HG03520 (cell line): ENCODE measurements around the gene PPIE.

Source experiments
- ATAC-seq: cut with Tn5 transposase; IDR thresholded peaks from one replicate; pipeline ENCODE4 v1.9.1; 2021; ENCODE audit warnings: mild to moderate bottlenecking, moderate library complexity; ENCODE audit not compliant: unreplicated experiment

The PPIE gene

DNA sequence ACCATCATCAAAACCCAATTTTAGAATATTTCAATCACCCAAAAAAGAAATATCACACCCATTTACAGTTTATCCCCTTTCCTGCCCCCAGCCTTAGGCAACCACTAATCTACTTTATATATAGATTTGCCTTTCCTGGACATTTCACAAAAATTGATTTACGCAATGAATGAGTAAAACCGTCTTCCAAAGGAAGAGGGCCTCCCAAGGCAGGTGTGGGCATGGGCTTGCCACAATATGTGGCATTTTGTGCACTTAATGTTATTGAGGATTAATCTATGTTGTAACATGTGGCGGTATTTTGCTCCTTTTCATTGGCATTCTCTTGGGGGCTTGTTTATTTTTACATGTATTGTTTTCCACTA is 61.8 kb downstream of the PPIE start:
- no peak for ATAC-seq

DNA sequence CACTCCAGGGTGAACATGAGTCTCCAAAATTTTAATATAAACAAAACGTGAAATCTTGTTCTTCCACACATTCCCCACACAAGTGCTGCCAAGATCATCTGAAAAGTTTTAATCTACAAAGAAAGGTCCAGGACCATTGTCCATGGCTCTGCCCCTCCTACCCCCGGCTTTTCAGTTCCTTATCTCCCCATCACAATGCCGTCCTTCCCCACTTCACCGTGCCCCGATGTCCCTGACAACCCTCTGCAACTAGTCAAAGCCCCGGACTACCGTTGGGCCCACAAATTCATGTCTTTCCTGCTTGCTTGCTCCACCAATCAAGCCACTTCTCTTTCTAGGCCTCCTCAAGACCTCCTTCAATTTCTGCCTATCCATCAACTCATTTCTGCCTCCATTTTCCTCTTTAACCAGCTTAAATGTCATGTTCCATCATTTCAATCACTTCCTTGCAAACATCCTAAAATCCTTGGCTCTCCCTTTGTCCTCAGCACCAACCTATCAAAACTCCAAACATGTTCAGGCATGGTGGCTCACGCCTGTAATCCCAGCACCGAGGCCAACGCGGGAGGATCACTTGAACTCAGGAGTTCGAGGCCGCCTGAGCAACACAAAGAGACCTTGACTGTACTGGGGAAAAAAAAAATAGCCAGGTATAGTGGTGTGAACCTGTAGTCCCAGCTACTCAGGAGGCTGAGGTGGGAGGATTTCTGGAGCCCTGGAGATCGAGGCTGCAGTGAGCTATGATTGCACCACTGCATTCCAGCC is 64.0 kb downstream of the PPIE start:
- no peak for ATAC-seq

DNA sequence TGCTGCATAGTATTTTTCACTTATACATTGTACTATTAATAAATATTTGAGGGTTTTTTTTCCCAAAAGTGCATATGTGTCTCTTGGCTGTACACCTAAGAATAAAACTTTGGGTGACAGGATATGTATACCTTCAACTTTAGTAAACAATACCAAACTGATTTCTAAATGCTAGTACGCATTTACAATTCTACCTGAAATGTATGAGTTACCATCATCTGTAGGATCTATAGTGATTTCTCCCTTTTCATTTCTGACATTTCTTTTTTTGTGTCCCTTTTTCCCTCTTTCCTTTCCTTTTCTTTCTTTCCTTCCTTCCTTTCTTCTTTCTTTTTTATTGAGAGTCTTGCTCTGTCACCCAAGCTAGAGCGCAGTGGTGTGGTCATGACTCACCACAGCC is 66.7 kb downstream of the PPIE start:
- no peak for ATAC-seq

DNA sequence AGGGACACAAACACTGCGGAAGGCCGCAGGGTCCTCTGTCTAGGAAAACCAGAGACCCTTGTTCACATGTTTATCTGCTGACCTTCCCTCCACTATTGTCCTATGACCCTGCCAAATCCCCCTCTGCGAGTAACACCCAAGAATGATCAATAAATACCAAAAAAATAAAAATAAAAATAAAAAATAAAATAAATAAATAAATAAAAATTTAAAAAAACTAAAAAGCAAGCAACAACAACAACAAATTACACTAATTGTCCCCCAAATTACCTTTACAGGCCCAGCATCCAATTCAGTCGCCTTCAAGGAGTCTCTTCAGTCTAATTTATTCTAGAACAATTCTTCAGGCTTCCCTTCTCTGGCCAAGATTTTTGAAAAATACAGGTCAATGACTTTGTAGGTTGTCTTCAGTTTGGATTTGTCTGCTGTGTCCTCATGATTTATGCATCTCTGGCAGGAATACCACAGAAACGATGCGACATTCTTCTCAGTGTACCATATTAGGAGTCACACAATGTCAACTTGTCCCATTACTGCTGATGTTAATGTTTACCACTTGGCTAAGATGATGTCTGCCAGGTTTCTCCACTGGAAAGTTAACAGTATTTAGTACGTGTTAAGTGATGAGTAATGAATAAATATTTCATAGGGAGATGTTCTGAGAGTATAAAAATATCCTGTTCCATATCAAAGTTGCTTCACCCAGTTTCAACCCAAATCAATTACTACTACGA is 70.3 kb downstream of the PPIE start:
- ATAC-seq: no peak

DNA sequence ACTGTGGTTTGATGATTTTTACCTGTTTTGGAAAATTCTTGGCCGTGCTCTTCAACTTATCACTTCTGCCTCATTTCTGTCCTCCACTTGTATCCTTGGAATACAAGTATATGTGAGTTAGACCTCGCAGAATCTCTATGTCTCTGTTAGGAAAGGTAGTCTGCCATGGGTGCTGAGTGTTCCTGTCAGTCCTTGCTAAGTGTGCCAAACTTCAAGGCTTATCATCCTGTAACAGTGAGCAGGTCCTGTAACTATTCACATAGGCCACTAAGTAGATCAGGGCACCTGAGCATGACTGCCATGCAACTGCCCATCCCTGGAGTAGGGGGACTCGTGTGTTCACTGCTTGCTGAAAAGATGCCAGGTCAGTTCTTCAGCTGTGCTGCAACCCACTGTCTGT is 74.2 kb downstream of the PPIE start:
- ATAC-seq: no peak
